Measurements from ENCODE around the gene FGF9. TPM values are rescaled to one million over a fixed set of nuclear protein-coding genes. Genes with fewer than 3 reads are reported as not detected.
A peak's percentile ranks its signal among the peaks of the same experiment; 100 is the strongest.

Gene FGF9
- total RNA-seq, 1 experiment from 2014 or later: 0.47 TPM

- DNase-seq (ENCODE audit: low read depth): no peak
Measured at GRCh38 chr13:21673789-21674489, 3.1 kb downstream of the FGF9 start.

GRCh38 chr13:21674490-21675009 is 3.7 kb downstream of the FGF9 start:
- no peak for DNase-seq (ENCODE audit: low read depth)

- DNase-seq (ENCODE audit: low read depth): no peak
Measured at GRCh38 chr13:21675095-21675991, 4.5 kb downstream of the FGF9 start.

- DNase-seq (ENCODE audit: low read depth): peak; percentile 32
Measured at GRCh38 chr13:21676611-21677021, 5.7 kb downstream of the FGF9 start.

- DNase-seq (ENCODE audit: low read depth): no peak
Measured at GRCh38 chr13:21677075-21677623, 6.3 kb downstream of the FGF9 start.

GRCh38 chr13:21683034-21683733 is 12.3 kb downstream of the FGF9 start:
- peak; percentile 95 for DNase-seq (ENCODE audit: low read depth)

- DNase-seq (ENCODE audit: low read depth): no peak
Measured at GRCh38 chr13:21684576-21684975, 13.7 kb downstream of the FGF9 start.

GRCh38 chr13:21685485-21686064 is 14.7 kb downstream of the FGF9 start:
- DNase-seq (ENCODE audit: low read depth): no peak

- DNase-seq (ENCODE audit: low read depth): no peak
Measured at GRCh38 chr13:21686751-21687391, 16.0 kb downstream of the FGF9 start.

GRCh38 chr13:21688056-21688455 is 17.2 kb downstream of the FGF9 start:
- peak; percentile 67 for DNase-seq (ENCODE audit: low read depth)

- no peak for DNase-seq (ENCODE audit: low read depth)
Measured at GRCh38 chr13:21689097-21689496, 18.2 kb downstream of the FGF9 start.

- DNase-seq (ENCODE audit: low read depth): no peak
Measured at GRCh38 chr13:21690955-21691354, 20.1 kb downstream of the FGF9 start.

- no peak for DNase-seq (ENCODE audit: low read depth)
Measured at GRCh38 chr13:21691500-21691899, 20.6 kb downstream of the FGF9 start.

GRCh38 chr13:21691928-21692327 is 21.1 kb downstream of the FGF9 start:
- DNase-seq (ENCODE audit: low read depth): no peak

- no peak for DNase-seq (ENCODE audit: low read depth)
Measured at GRCh38 chr13:21694831-21695230, 24.0 kb downstream of the FGF9 start.

- DNase-seq (ENCODE audit: low read depth): no peak
Measured at GRCh38 chr13:21695546-21695945, 24.7 kb downstream of the FGF9 start.

GRCh38 chr13:21696865-21697448 is 26.1 kb downstream of the FGF9 start:
- DNase-seq (ENCODE audit: low read depth): no peak

GRCh38 chr13:21698817-21699679 is 28.2 kb downstream of the FGF9 start:
- no peak for DNase-seq (ENCODE audit: low read depth)

- no peak for DNase-seq (ENCODE audit: low read depth)
Measured at GRCh38 chr13:21701460-21701859, 30.6 kb downstream of the FGF9 start.

All from HT1080 (cell line).